GM18499 (cell line): ENCODE data around the gene RAD50.

Experiments used
- ATAC-seq: cut with Tn5 transposase; IDR thresholded peaks from one replicate; pipeline ENCODE4 v1.9.1; 2021; ENCODE audit warnings: moderate number of reproducible peaks; ENCODE audit not compliant: insufficient read depth, unreplicated experiment

The RAD50 gene

GRCh38 chr5:132658381-132659302 lies 101.9 kb downstream of the RAD50 start:
- no peak for ATAC-seq

- ATAC-seq: no peak
These were observed 103.1 kb downstream of the RAD50 start for GRCh38 chr5:132659598-132660493.

- no peak for ATAC-seq
These were observed 104.6 kb downstream of the RAD50 start for GRCh38 chr5:132661231-132662003.

- ATAC-seq: no peak
These were observed 105.2 kb downstream of the RAD50 start for GRCh38 chr5:132662004-132662401.

- ATAC-seq: peak; percentile 43
These were observed 106.4 kb downstream of the RAD50 start for GRCh38 chr5:132662925-132663770.

GRCh38 chr5:132663771-132664695 lies 107.3 kb downstream of the RAD50 start:
- peak; percentile 40 for ATAC-seq

GRCh38 chr5:132664696-132665209 lies 108.0 kb downstream of the RAD50 start:
- ATAC-seq: no peak

- ATAC-seq: no peak
These were observed 108.8 kb downstream of the RAD50 start for GRCh38 chr5:132665574-132666080.

- ATAC-seq: no peak
These were observed 109.7 kb downstream of the RAD50 start for GRCh38 chr5:132666310-132667123.

- no peak for ATAC-seq
These were observed 110.5 kb downstream of the RAD50 start for GRCh38 chr5:132667309-132667708.

GRCh38 chr5:132667761-132668705 lies 111.3 kb downstream of the RAD50 start:
- ATAC-seq: no peak

- ATAC-seq: no peak
These were observed 112.1 kb downstream of the RAD50 start for GRCh38 chr5:132668706-132669454.

- no peak for ATAC-seq
These were observed 112.7 kb downstream of the RAD50 start for GRCh38 chr5:132669455-132669820.

GRCh38 chr5:132669966-132670882 lies 113.4 kb downstream of the RAD50 start:
- ATAC-seq: no peak
